ENCODE measurements around the gene TSPAN32. TPM values are rescaled to one million over a fixed set of nuclear protein-coding genes. Genes with fewer than 3 reads are reported as not detected.
"Not testable (repeated sequence)": the region's sequence is repeated elsewhere in the genome, so short reads cannot be mapped to it uniquely, and the experiment has no call there.

TSPAN32 gene
- total RNA-seq, 1 donor from 2014 or later, result 2.6 TPM

DNA sequence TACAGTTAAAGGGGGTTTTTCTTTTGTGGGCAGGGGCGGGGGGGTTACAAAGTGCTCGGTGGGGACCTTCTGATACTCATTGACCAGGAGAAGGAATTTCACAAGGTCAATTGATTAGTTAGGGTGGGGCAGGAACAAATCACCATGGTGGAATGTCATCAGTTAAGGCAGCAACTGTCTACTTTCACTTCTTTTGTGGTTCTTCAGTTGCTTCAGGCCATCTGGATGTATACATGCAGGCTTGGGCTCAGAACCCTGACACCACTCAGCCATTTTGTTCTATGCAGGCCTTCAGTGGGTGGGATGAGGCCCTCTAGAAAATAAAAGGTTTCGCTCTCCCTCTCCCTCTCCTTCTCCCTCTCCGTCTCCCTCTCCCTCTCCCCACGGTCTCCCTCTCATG is 29.6 kb downstream of the TSPAN32 start:
- Mint-ChIP-seq H3K4me3 (no peak overlapping the region), H3K4me1 (ENCODE audit: unreplicated experiment) (no peaks in the 10 kb centered on the region), H3K27me3 (peaks cover 5% of the 10 kb centered on the region), H3K27ac (no peak overlapping the region), H3K36me3 (no peaks in the 10 kb centered on the region), H3K9me3 (no peaks in the 10 kb centered on the region)
- TF ChIP-seq CTCF (conservative IDR thresholded peaks at IDR 0.05), result no peak
- DNase-seq (ENCODE audit: extremely low spot score, unreplicated experiment), result no peak

- not testable (repeated sequence) for H3K4me1 Mint-ChIP-seq (ENCODE audit: unreplicated experiment); H3K9me3 Mint-ChIP-seq; H3K27ac Mint-ChIP-seq; H3K4me3 Mint-ChIP-seq; H3K36me3 Mint-ChIP-seq; DNase-seq (ENCODE audit: extremely low spot score, unreplicated experiment); H3K27me3 Mint-ChIP-seq
These were observed 30.8 kb downstream of the TSPAN32 start for GRCh38 chr11:2332569-2332968.

DNA sequence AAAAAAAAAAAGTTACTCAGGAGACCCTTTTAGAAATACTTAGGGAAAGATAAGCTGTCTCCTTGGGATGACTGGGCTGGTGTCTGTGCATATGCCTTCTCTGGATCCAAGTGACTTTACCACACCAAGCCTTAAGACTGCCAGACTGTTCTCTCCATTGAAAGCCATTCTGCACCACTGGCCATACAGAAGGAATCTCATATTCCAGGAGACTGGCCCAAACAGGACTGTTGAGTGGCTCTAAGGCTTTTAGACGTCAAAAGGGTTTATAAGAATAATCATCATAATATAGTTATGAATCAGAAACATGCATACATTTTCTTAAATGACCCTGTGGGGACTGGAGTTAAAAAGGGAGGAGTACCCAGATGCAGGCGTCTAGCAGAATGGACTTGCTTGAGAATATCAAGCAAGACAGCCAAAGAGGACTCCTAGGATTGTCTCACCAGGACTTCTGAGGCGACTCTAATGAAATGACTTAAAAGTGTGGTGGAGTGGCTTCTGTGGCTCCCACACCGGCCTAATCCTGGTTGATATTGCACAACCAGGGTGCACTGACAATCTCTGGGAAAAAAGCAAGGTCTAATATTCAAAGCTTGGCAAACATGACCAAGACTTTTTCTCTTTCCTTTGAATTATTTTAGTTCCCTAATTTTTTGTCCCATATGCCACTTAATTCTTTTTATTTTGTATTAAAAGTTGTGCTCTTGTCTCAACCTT is 31.8 kb downstream of the TSPAN32 start:
- peaks cover 14% of the 10 kb centered on the region for H3K27me3 Mint-ChIP-seq
- not testable (repeated sequence) for H3K4me1 Mint-ChIP-seq (ENCODE audit: unreplicated experiment); DNase-seq (ENCODE audit: extremely low spot score, unreplicated experiment); H3K36me3 Mint-ChIP-seq; H3K4me3 Mint-ChIP-seq; H3K9me3 Mint-ChIP-seq; H3K27ac Mint-ChIP-seq

DNA sequence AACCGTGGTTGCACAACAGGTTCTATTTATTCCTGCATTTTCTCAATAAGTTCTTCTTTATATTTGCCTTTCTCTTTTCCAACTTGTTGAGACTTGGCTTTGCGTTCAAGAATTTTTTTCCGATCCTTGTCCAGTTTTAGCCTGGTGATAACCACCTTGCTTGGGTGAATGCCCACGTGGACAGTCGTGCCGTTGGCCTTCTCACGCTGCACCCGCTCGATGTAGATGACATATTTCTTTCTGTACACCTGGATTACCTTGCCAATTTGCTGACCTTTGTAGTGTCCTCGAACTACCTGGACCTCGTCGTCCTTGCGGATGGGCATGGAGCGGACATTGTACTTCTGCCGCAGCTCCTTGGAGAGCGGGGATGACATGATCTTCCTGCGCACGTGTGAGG is 33.5 kb downstream of the TSPAN32 start:
- not testable (repeated sequence) for H3K4me3 Mint-ChIP-seq; H3K4me1 Mint-ChIP-seq (ENCODE audit: unreplicated experiment); H3K27ac Mint-ChIP-seq; DNase-seq (ENCODE audit: extremely low spot score, unreplicated experiment); H3K9me3 Mint-ChIP-seq; H3K36me3 Mint-ChIP-seq
- H3K27me3 Mint-ChIP-seq, result peaks cover 21% of the 10 kb centered on the region

DNA sequence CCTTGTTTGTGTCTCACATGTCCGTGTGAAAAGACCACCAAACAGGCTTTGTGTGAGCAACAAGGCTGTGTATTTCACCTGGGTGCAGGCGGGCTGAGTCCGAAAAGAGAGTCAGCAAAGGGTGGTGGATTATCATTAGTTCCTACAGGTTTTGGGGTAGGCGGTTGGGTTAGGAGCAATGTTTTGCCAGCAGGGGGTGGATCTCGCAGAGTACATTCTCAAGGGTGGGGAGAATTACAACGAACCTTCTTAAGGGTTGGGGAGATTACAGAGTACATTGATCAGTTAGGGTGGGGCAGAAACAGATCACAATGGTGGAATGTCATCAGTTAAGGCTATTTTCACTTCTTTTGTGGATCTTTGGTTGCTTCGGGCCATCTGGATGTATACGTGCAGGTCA is 36.9 kb downstream of the TSPAN32 start:
- H3K4me3 Mint-ChIP-seq; H3K36me3 Mint-ChIP-seq; H3K9me3 Mint-ChIP-seq; DNase-seq (ENCODE audit: extremely low spot score, unreplicated experiment); H3K27ac Mint-ChIP-seq; H3K4me1 Mint-ChIP-seq (ENCODE audit: unreplicated experiment): not testable (repeated sequence)
- peaks cover 25% of the 10 kb centered on the region for H3K27me3 Mint-ChIP-seq

- no peaks in the 10 kb centered on the region for H3K9me3 Mint-ChIP-seq
- H3K27me3 Mint-ChIP-seq, result peaks cover 27% of the 10 kb centered on the region
- no peak for TF ChIP-seq CTCF (conservative IDR thresholded peaks at IDR 0.05)
- H3K4me3 Mint-ChIP-seq, result no peak overlapping the region
- H3K36me3 Mint-ChIP-seq, result no peaks in the 10 kb centered on the region
- DNase-seq (ENCODE audit: extremely low spot score, unreplicated experiment), result no peak
- no peak overlapping the region for H3K27ac Mint-ChIP-seq
- H3K4me1 Mint-ChIP-seq (ENCODE audit: unreplicated experiment), result no peaks in the 10 kb centered on the region
These were observed 40.7 kb downstream of the TSPAN32 start for GRCh38 chr11:2342557-2342956.

GRCh38 chr11:2342981-2343380 is 41.2 kb downstream of the TSPAN32 start:
- Mint-ChIP-seq H3K4me3 (no peak overlapping the region), H3K4me1 (ENCODE audit: unreplicated experiment) (no peaks in the 10 kb centered on the region), H3K9me3 (no peaks in the 10 kb centered on the region), H3K36me3 (no peaks in the 10 kb centered on the region), H3K27ac (no peak overlapping the region), H3K27me3 (peaks cover 23% of the 10 kb centered on the region)
- DNase-seq (ENCODE audit: extremely low spot score, unreplicated experiment), result no peak
- TF ChIP-seq CTCF (conservative IDR thresholded peaks at IDR 0.05), result no peak

- Mint-ChIP-seq H3K9me3 (peaks cover under 1% of the 10 kb centered on the region), H3K36me3 (no peaks in the 10 kb centered on the region), H3K4me3 (no peak overlapping the region), H3K27me3 (peaks cover 19% of the 10 kb centered on the region), H3K4me1 (ENCODE audit: unreplicated experiment) (no peaks in the 10 kb centered on the region), H3K27ac (no peak overlapping the region)
- DNase-seq (ENCODE audit: extremely low spot score, unreplicated experiment), result no peak
- TF ChIP-seq CTCF (conservative IDR thresholded peaks at IDR 0.05), result no peak
These were observed 41.7 kb downstream of the TSPAN32 start for GRCh38 chr11:2343502-2343901.

All from type B pancreatic cell (in vitro differentiated cells).